C4-2B (cell line): ENCODE data around the gene DYRK1B.

ENCODE experiments used
- CTCF ChIP-seq: fragments of 450-650 bp; conservative IDR thresholded peaks from 2 replicates; pipeline ENCODE4 v1.5.1; 2017; ENCODE audit warnings: mild to moderate bottlenecking
- ZFX ChIP-seq: fragments of 450-650 bp; IDR thresholded peaks from 2 replicates; pipeline ENCODE4 v1.6.1; 2017

- TF ChIP-seq CTCF = no peak
- no peak for TF ChIP-seq ZFX
Observed at GRCh38 chr19:39850892-39851291, 16.9 kb upstream of the DYRK1B start.
